A673 (cell line): Measurements from ENCODE around the gene ERC1. TPM values are rescaled to one million over a fixed set of nuclear protein-coding genes. Genes with fewer than 3 reads are reported as not detected.
A peak's percentile ranks its signal among the peaks of the same experiment; 100 is the strongest.

Source experiments
- BruUV-seq: library from RNA; stranded (reverse); fragments of 400-500 nt; replicated peaks from 2 replicates; lab custom pipeline; 2021; lab: Mats Ljungman, UMichigan
- CTCF ChIA-PET: fragments of 300-600 bp; sonication (Branson Sonifier 250); formaldehyde crosslinking; loops from one replicate; lab custom pipeline; 2022; ENCODE audit warnings: antibody characterized with exemption; lab: Charles Lee
- POLR2A ChIA-PET: fragments of 300-600 bp; sonication (Branson Sonifier 250); formaldehyde crosslinking; loops from one replicate; lab custom pipeline; 2022; ENCODE audit warnings: antibody characterized with exemption; ENCODE audit not compliant: low non-redundant PET; lab: Charles Lee
- DNase-seq: peaks from one replicate; pipeline ENCODE4 v3.0.0-alpha.2; 2015; ENCODE audit warnings: low spot score
- H3K27ac ChIP-seq: fragments of 200-600 bp; sonication (generic); 2 replicates; pipeline ENCODE4 v1.5.1; 2016; ENCODE audit warnings: mixed run types, low read depth, mild to moderate bottlenecking, mixed read lengths, antibody characterized with exemption, low read length; ENCODE audit not compliant: poor library complexity, severe bottlenecking
- H3K27me3 ChIP-seq: fragments of 200-600 bp; sonication (generic); replicated peaks from 2 replicates; pipeline ENCODE4 v1.6.1; 2017; ENCODE audit warnings: mixed run types, low read depth, mild to moderate bottlenecking, mixed read lengths, antibody characterized with exemption, low read length; ENCODE audit not compliant: insufficient read depth, poor library complexity
- H3K36me3 ChIP-seq: fragments of 200-600 bp; sonication (generic); 2 replicates; pipeline ENCODE4 v1.6.1; 2016; ENCODE audit warnings: mixed run types, mild to moderate bottlenecking, mixed read lengths, antibody characterized with exemption, low read length; ENCODE audit not compliant: insufficient read depth, poor library complexity, severe bottlenecking
- H3K4me1 ChIP-seq: fragments of 200-600 bp; sonication (generic); 2 replicates; pipeline ENCODE4 v1.6.1; 2017; ENCODE audit warnings: mixed run types, mild to moderate bottlenecking, mixed read lengths, antibody characterized with exemption, low read length; ENCODE audit not compliant: insufficient read depth, poor library complexity, severe bottlenecking
- H3K4me3 ChIP-seq: fragments of 200-600 bp; sonication (generic); 2 replicates; pipeline ENCODE4 v1.5.1; 2016; ENCODE audit warnings: low read depth, mixed run types, mild to moderate bottlenecking, mixed read lengths, low read length; ENCODE audit not compliant: poor library complexity, severe bottlenecking
- H3K9me3 ChIP-seq: fragments of 200-600 bp; sonication (generic); 2 replicates; pipeline ENCODE4 v1.6.1; 2016; ENCODE audit warnings: mixed run types, low read depth, mild to moderate bottlenecking, mixed read lengths, antibody characterized with exemption, low read length; ENCODE audit not compliant: poor library complexity, severe bottlenecking
- EZH2 ChIP-seq: fragments of 200-600 bp; sonication (generic); IDR thresholded peaks from 2 replicates; pipeline ENCODE4 v1.6.1; 2017; ENCODE audit warnings: borderline replicate concordance, low read depth, mild to moderate bottlenecking, mixed read lengths, antibody characterized with exemption, low read length; ENCODE audit not compliant: poor library complexity, severe bottlenecking
- intact Hi-C: fragments of 100-400 bp; cut with micrococcal nuclease; formaldehyde crosslinking; loops from one replicate; pipeline ENCODE4 v1.10.0; 2022; ENCODE audit not compliant: unreplicated experiment
- total RNA-seq: library from RNA; stranded (reverse); gene quantifications from 2 replicates; pipeline ENCODE4 v1.2.3, GENCODE V29; 2021
- TF ChIP-seq, protein P1 (sequence below): fragments of 300-800, 200-600 bp; sonication (generic); conservative IDR thresholded peaks from 2 replicates; pipeline ENCODE4 v1.5.1; 2017; ENCODE audit warnings: low read depth, mild to moderate bottlenecking, antibody characterized with exemption, low read length, moderate library complexity, mixed read lengths

Gene ERC1
- total RNA-seq, 1 experiment from 2014 or later, result 60.7 TPM

DNA sequence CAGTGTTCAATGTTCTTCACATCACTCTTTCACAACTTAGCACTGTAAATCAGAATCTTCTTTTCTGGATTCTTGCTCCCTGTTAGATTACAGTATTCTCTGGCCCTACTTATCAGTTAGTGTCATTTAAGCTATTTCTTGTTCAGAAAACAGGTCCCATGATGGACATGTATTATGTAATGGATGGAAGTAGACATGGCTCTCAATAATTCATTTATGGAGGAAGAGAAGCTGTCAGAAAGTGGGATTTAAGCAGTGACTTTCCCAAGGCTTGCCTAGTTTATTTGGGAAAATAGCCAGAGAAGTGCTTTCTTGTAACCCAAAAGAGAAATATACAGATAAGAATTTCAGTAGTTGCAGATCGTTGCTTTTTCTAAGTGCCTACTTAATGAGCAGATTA lies 1.6 kb downstream of the ERC1 start:
- Histone ChIP-seq H3K4me3 (peak overlapping the region; percentile 80), H3K9me3 (no peaks in the 10 kb centered on the region), H3K27ac (peak overlapping the region; percentile 4), H3K27me3 (no peaks in the 10 kb centered on the region), H3K36me3 (no peaks in the 10 kb centered on the region), H3K4me1 (peaks cover 36% of the 10 kb centered on the region)
- DNase-seq, result no peak
- TF ChIP-seq, protein P1, sequence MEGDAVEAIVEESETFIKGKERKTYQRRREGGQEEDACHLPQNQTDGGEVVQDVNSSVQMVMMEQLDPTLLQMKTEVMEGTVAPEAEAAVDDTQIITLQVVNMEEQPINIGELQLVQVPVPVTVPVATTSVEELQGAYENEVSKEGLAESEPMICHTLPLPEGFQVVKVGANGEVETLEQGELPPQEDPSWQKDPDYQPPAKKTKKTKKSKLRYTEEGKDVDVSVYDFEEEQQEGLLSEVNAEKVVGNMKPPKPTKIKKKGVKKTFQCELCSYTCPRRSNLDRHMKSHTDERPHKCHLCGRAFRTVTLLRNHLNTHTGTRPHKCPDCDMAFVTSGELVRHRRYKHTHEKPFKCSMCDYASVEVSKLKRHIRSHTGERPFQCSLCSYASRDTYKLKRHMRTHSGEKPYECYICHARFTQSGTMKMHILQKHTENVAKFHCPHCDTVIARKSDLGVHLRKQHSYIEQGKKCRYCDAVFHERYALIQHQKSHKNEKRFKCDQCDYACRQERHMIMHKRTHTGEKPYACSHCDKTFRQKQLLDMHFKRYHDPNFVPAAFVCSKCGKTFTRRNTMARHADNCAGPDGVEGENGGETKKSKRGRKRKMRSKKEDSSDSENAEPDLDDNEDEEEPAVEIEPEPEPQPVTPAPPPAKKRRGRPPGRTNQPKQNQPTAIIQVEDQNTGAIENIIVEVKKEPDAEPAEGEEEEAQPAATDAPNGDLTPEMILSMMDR, result no peak
- no peak for TF ChIP-seq EZH2
- ChIA-PET CTCF (no interaction called here), POLR2A (no interaction called here)
- no TSS peak for BruUV-seq
- intact Hi-C loops, result loop anchor here (5.0 kb wide), 1 partner anchor 35 kb away; no protein-coding TSS in a partner anchor

DNA sequence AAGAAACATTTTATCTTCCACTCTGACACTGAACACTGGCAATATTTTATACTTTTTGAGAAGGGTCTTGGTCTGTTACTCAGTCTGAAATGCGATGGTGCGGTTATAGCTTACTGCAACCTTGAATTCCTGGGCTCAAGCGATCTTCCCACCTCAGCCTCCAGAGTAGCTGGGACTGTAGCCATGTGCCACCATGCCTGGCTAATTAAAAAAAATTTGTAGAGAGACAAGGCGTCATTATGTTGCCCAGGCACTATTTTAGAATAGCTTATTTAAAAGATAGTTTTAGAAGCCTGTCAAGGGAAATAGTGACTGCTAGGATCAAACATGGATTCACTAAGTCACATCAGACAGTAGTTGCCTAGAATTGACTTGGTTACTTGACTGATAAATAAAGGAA lies 5.9 kb downstream of the ERC1 start:
- no peaks in the 10 kb centered on the region for H3K36me3 ChIP-seq
- H3K27ac ChIP-seq, result no peak overlapping the region
- H3K9me3 ChIP-seq, result no peaks in the 10 kb centered on the region
- TF ChIP-seq, protein P1, result no peak
- no peak for TF ChIP-seq EZH2
- no peak for DNase-seq
- no peaks in the 10 kb centered on the region for H3K27me3 ChIP-seq
- H3K4me1 ChIP-seq, result peaks cover 17% of the 10 kb centered on the region
- ChIA-PET CTCF (no interaction called here), POLR2A (interaction anchor here (0.6 kb wide), 1 partner anchor 20 kb away, joined by 3 read pairs; no protein-coding TSS in a partner anchor)
- intact Hi-C loops, result no loop called here
- H3K4me3 ChIP-seq, result no peak overlapping the region
- BruUV-seq, result no TSS peak

DNA sequence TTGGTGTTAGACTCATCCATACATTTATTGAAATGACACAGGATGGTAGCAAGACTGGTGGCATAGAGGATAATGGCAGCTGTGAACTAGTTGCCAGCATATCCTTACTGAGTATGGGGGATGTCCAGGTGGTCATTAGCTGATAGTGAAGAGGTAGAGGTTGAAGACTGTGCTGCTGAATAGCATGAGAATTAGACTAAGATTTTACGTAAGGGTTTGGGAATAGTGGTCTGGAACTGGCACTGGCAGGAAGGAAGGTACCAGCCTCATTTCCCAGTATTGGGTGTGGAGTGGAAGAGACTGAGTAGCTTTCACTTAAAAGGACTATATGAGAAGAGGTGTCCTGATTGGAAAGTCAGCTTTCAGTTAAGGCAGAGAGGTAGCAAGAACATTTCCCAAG lies 6.5 kb downstream of the ERC1 start:
- H3K4me1 ChIP-seq, result peaks cover 17% of the 10 kb centered on the region
- DNase-seq, result no peak
- H3K27me3 ChIP-seq, result no peaks in the 10 kb centered on the region
- BruUV-seq, result no TSS peak
- POLR2A ChIA-PET, result no interaction called here
- no peaks in the 10 kb centered on the region for H3K36me3 ChIP-seq
- no peak overlapping the region for H3K4me3 ChIP-seq
- intact Hi-C loops, result no loop called here
- CTCF ChIA-PET, result no interaction called here
- TF ChIP-seq EZH2, result no peak
- TF ChIP-seq, protein P1, result no peak
- H3K27ac ChIP-seq, result no peak overlapping the region
- no peaks in the 10 kb centered on the region for H3K9me3 ChIP-seq
